Measurements from ENCODE around the gene PPM1N. TPM values are rescaled to one million over a fixed set of nuclear protein-coding genes. Genes with fewer than 3 reads are reported as not detected.

The PPM1N gene
- total and polyA plus RNA-seq, 7 donors = 1.2 to 4.2 (median 2.5) TPM

DNA sequence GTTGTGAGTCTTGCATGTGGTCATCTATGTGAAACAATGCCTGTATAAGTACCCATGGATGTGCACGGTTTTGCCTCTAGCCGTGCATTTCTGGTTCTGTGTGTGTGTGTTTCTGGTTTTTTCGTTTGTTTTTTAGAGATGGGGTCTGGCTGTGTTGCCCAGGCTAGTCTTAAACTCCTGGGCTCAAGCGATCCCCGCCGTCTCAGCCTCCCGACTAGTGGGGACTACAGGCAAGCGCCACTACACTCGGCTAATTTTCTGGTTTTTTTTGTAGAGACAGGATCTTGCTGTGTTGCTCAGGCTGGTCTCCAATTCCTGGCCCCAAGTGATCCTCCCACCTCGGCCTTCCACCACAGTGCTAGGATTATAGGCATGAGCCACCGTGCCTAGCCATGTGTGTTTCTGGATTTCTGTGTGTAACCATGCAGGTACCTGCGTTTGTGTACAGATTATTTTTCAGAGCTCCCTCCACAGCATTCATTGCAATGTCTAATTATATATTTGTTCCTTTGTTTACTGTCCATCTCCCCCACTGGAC is 46.3 kb upstream of the PPM1N start:
- TF ChIP-seq EP300 (IDR thresholded peaks at IDR 0.05) (no peak), POLR2AphosphoS5 (IDR thresholded peaks at IDR 0.05) (no peak), POLR2A (IDR thresholded peaks at IDR 0.05) (no peak)
- TF ChIP-seq, protein P1, sequence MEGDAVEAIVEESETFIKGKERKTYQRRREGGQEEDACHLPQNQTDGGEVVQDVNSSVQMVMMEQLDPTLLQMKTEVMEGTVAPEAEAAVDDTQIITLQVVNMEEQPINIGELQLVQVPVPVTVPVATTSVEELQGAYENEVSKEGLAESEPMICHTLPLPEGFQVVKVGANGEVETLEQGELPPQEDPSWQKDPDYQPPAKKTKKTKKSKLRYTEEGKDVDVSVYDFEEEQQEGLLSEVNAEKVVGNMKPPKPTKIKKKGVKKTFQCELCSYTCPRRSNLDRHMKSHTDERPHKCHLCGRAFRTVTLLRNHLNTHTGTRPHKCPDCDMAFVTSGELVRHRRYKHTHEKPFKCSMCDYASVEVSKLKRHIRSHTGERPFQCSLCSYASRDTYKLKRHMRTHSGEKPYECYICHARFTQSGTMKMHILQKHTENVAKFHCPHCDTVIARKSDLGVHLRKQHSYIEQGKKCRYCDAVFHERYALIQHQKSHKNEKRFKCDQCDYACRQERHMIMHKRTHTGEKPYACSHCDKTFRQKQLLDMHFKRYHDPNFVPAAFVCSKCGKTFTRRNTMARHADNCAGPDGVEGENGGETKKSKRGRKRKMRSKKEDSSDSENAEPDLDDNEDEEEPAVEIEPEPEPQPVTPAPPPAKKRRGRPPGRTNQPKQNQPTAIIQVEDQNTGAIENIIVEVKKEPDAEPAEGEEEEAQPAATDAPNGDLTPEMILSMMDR (IDR thresholded peaks at IDR 0.05) = no peak
- H3K36me3 ChIP-seq = no peaks in the 10 kb centered on the region
- H3K27ac ChIP-seq = peak overlapping the region in 3 of 4 donors; percentile 84 to 87 (median 85)
- no peaks in the 10 kb centered on the region for H3K9me3 ChIP-seq
- no peaks in the 10 kb centered on the region for H3K27me3 ChIP-seq
- DNase-seq = no peak
- peaks cover 0 to 58% (median 49%) of the 10 kb centered on the region in 4 donors for H3K4me1 ChIP-seq
- intact Hi-C loops (cut with DNase I) = no loop called here
- WGBS, 2 donors = 79 to 81% methylated on average over 12 of the region's 12 CpGs
- H3K4me3 ChIP-seq = no peak overlapping the region

DNA sequence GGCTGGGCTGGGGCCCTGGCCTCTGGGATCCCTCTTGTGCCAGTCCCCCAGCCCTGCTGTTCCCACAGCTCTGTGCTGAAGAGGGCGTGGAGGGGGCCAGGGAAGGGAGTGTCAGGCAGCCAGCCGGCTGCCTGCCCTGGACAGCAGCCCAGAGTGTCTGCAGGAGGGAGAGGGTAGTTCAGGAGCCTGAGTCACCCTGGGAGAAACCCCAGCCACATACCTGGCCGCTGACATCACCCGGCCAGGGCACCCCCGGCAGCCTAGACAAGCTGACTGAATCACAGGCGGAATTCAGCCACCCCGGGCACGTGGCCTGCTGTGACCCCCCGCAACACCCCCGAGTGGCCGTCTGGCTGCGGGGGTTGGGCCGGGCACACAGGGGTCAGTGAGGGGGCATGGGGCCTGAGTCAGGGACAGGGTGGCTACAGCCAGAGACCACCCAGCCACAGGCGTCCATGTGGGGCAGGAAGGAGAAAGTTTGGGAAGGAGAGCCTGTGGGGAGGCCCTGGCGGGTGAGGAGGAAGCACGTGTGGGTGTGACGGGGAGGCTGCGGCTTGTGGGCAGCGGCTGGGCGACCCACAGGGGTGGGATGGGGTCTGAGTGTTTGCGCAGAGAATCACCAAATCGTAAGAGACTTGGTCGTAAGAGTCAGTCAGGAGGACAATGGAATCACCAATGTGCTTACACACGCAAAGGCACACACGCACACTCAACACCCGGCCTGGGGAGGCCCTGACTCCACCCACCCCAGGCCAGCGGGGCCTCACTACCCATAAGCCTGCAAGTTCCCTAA is 42.3 kb upstream of the PPM1N start:
- Histone ChIP-seq H3K27me3 (no peaks in the 10 kb centered on the region), H3K4me1 (peaks cover 0 to 40% (median 30%) of the 10 kb centered on the region in 4 donors), H3K36me3 (no peaks in the 10 kb centered on the region), H3K27ac (peak overlapping the region; percentile 81 to 90 (median 84)), H3K9me3 (no peaks in the 10 kb centered on the region), H3K4me3 (peak overlapping the region in 1 of 4 donors; percentile 26)
- TF ChIP-seq POLR2A (IDR thresholded peaks at IDR 0.05) = no peak
- TF ChIP-seq EP300 (IDR thresholded peaks at IDR 0.05) = peak in 2 of 4 donors; percentile 56 to 90
- TF ChIP-seq POLR2AphosphoS5 (IDR thresholded peaks at IDR 0.05) = peak; percentile 34 to 91 (median 76)
- TF ChIP-seq, protein P1 (IDR thresholded peaks at IDR 0.05) = no peak
- WGBS, 2 donors = 4 to 7% methylated on average over 27 of the region's 27 CpGs
- DNase-seq = peak; percentile 97
- intact Hi-C loops (cut with DNase I) = no loop called here

DNA sequence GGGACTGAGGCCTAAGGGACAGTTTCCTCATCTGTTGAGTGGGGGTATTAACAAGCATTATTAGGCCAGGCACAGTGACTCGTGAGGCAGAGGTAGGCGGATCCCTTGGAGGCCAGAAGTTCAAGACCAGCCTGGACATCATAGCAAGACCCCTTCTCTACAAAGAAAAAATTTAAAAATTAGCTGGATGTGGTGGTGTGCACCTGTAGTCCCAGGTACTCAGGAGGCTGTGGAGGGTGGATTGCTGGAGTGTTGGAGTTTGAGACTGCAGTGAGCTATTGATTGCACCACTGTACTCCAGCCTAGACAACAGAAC is 41.8 kb upstream of the PPM1N start:
- H3K4me1 ChIP-seq = peaks cover 0 to 34% (median 26%) of the 10 kb centered on the region in 4 donors
- intact Hi-C loops (cut with DNase I) = no loop called here

DNA sequence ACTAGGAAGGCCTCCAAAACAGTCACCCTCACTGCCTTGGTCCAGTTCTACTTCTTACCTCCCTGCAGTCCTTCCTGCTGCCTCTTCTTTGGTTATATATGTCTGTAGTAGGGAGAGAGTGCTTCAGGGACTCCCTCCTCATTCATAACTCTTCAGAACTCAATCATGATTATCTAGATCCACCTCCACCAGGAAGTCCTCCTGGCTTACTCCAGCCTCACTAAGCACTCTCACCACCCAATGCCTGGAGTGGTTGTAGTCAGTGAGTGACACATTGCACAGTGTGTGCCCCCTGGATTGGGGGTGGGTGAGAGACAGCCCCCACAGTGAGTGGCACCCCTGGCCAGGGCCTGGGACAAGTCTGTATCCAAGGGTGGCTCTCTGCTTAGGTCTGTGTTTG is 40.5 kb upstream of the PPM1N start:
- no peaks in the 10 kb centered on the region for H3K9me3 ChIP-seq
- no peak overlapping the region for H3K4me3 ChIP-seq
- TF ChIP-seq EP300 (IDR thresholded peaks at IDR 0.05) (no peak), POLR2A (IDR thresholded peaks at IDR 0.05) (no peak), POLR2AphosphoS5 (IDR thresholded peaks at IDR 0.05) (no peak)
- TF ChIP-seq, protein P1 (IDR thresholded peaks at IDR 0.05) = no peak
- intact Hi-C loops (cut with DNase I) = no loop called here
- no peak overlapping the region for H3K27ac ChIP-seq
- H3K36me3 ChIP-seq = no peaks in the 10 kb centered on the region
- peaks cover 0 to 31% (median 24%) of the 10 kb centered on the region in 4 donors for H3K4me1 ChIP-seq
- DNase-seq = no peak
- H3K27me3 ChIP-seq = no peaks in the 10 kb centered on the region

More for the DNA sequence above, 41.8 kb upstream of the PPM1N start:
- WGBS, 2 donors = 53 to 54% methylated on average over 2 of the region's 2 CpGs
- DNase-seq = no peak
- H3K27me3 ChIP-seq = no peaks in the 10 kb centered on the region
- H3K4me3 ChIP-seq = no peak overlapping the region
- no peaks in the 10 kb centered on the region for H3K36me3 ChIP-seq
- TF ChIP-seq, protein P1 (IDR thresholded peaks at IDR 0.05) = no peak
- TF ChIP-seq POLR2A (IDR thresholded peaks at IDR 0.05) (no peak), POLR2AphosphoS5 (IDR thresholded peaks at IDR 0.05) (no peak), EP300 (IDR thresholded peaks at IDR 0.05) (no peak)
- peak overlapping the region; percentile 81 to 90 (median 84) for H3K27ac ChIP-seq
- H3K9me3 ChIP-seq = no peaks in the 10 kb centered on the region
